MM.1S (cell line): ENCODE data around the gene TMEM258.

Experiments used
- DNase-seq: peaks from one replicate; pipeline ENCODE4 v3.0.0-alpha.2; 2015
- H2AFZ ChIP-seq: fragments of 300-600 bp; sonication (generic); 2 replicates; pipeline ENCODE4 v1.6.0; 2016; ENCODE audit warnings: antibody characterized with exemption, low read length
- H3F3A ChIP-seq: fragments of 300-600 bp; sonication (generic); 2 replicates; pipeline ENCODE4 v1.6.1; 2016; ENCODE audit warnings: mild to moderate bottlenecking, antibody characterized with exemption, low read length, moderate library complexity, mixed read lengths; ENCODE audit not compliant: insufficient read depth
- H3K27ac ChIP-seq: fragments of 300-600 bp; sonication (generic); 2 replicates; pipeline ENCODE4 v1.5.1; 2016; ENCODE audit warnings: mild to moderate bottlenecking, low read length
- H3K27me3 ChIP-seq: fragments of 300-600 bp; sonication (generic); replicated peaks from 2 replicates; pipeline ENCODE4 v1.6.0; 2016; ENCODE audit warnings: low read length; ENCODE audit not compliant: insufficient read depth
- H3K36me3 ChIP-seq: fragments of 300-600 bp; sonication (generic); replicated peaks from 2 replicates; pipeline ENCODE4 v1.6.1; 2016; ENCODE audit warnings: mild to moderate bottlenecking, low read length, mixed read lengths; ENCODE audit not compliant: insufficient read depth
- H3K4me1 ChIP-seq: fragments of 300-600 bp; sonication (generic); 2 replicates; pipeline ENCODE4 v1.6.1; 2016; ENCODE audit warnings: low read length, mixed read lengths
- H3K4me2 ChIP-seq: fragments of 300-600 bp; sonication (generic); 2 replicates; pipeline ENCODE4 v1.6.0; 2016; ENCODE audit warnings: low read depth, low read length
- H3K4me3 ChIP-seq: fragments of 300-600 bp; sonication (generic); 2 replicates; pipeline ENCODE4 v1.5.1; 2016; ENCODE audit warnings: low read length, mixed read lengths
- H3K79me2 ChIP-seq: fragments of 300-600 bp; sonication (generic); 2 replicates; pipeline ENCODE4 v1.6.1; 2016; ENCODE audit warnings: mixed run types, low read length, mixed read lengths
- H3K9ac ChIP-seq: fragments of 300-600 bp; sonication (generic); 2 replicates; pipeline ENCODE4 v1.6.1; 2016; ENCODE audit warnings: low read length, mixed read lengths
- H3K9me2 ChIP-seq: fragments of 300-600 bp; sonication (generic); replicated peaks from 2 replicates; pipeline ENCODE4 v1.6.1; 2016; ENCODE audit warnings: mild to moderate bottlenecking, low read length, mixed read lengths; ENCODE audit not compliant: insufficient read depth
- H3K9me3 ChIP-seq: fragments of 300-600 bp; sonication (generic); replicated peaks from 2 replicates; pipeline ENCODE4 v1.6.1; 2016; ENCODE audit warnings: mild to moderate bottlenecking, low read length, mixed read lengths; ENCODE audit not compliant: insufficient read depth
- H4K20me1 ChIP-seq: fragments of 300-600 bp; sonication (generic); 2 replicates; pipeline ENCODE4 v1.6.1; 2016; ENCODE audit warnings: mild to moderate bottlenecking, low read length, moderate library complexity, mixed read lengths; ENCODE audit not compliant: insufficient read depth
- CTCF ChIP-seq: fragments of 300-600 bp; sonication (generic); IDR thresholded peaks from 2 replicates; pipeline ENCODE4 v1.5.1; 2016; ENCODE audit warnings: antibody characterized with exemption, low read length, mixed read lengths
- EZH2 ChIP-seq: fragments of 300-600 bp; sonication (generic); optimal IDR thresholded peaks from 2 replicates; pipeline ENCODE3; 2017; ENCODE audit warnings: low read depth, mild to moderate bottlenecking, antibody characterized with exemption, low read length, mixed read lengths
- EZH2phosphoT487 ChIP-seq: fragments of 300-600 bp; sonication (generic); IDR thresholded peaks from 2 replicates; pipeline ENCODE4 v1.6.1; 2018; ENCODE audit warnings: antibody characterized with exemption, low read length

The TMEM258 gene

GRCh38 chr11:61839742-61840141 lies 47.3 kb upstream of the TMEM258 start:
- Histone ChIP-seq H3K4me3 (no peak overlapping the region), H3K27ac (no peak overlapping the region), H3K27me3 (no peaks in the 10 kb centered on the region; the same call in 1 of the 2 replicates), H3K9me2 (no peaks in the 10 kb centered on the region), H3F3A (0 out of 2 replicates have a peak, but pooled peaks cover 3% of the 10 kb centered on the region), H3K36me3 (no peaks in the 10 kb centered on the region), H3K79me2 (no peaks in the 10 kb centered on the region), H3K9me3 (no peaks in the 10 kb centered on the region), H2AFZ (no peak overlapping the region), H3K4me1 (peaks cover 4% of the 10 kb centered on the region), H3K4me2 (no peak overlapping the region), H4K20me1 (no peaks in the 10 kb centered on the region), H3K9ac (no peak overlapping the region)
- no peak for TF ChIP-seq EZH2
- no peak for TF ChIP-seq CTCF
- DNase-seq: no peak

GRCh38 chr11:61838921-61839320 lies 46.5 kb upstream of the TMEM258 start:
- Histone ChIP-seq H3K9ac (no peak overlapping the region), H3K4me3 (no peak overlapping the region), H4K20me1 (no peaks in the 10 kb centered on the region), H3K36me3 (no peaks in the 10 kb centered on the region), H3K27ac (no peak overlapping the region), H3K27me3 (no peaks in the 10 kb centered on the region; the same call in 1 of the 2 replicates), H3K9me2 (no peaks in the 10 kb centered on the region), H3F3A (0 out of 2 replicates have a peak, but pooled peaks cover 3% of the 10 kb centered on the region), H3K79me2 (no peaks in the 10 kb centered on the region), H3K9me3 (no peaks in the 10 kb centered on the region), H3K4me1 (peaks cover 11% of the 10 kb centered on the region), H2AFZ (no peak overlapping the region), H3K4me2 (no peak overlapping the region)
- no peak for DNase-seq
- TF ChIP-seq EZH2phosphoT487 (no peak), EZH2 (no peak), CTCF (no peak)

- Histone ChIP-seq H3K4me3 (no peak overlapping the region), H3K27me3 (no peaks in the 10 kb centered on the region; the same call in 1 of the 2 replicates), H3F3A (0 out of 2 replicates have a peak, but pooled peaks cover 3% of the 10 kb centered on the region), H3K4me2 (no peak overlapping the region), H3K79me2 (no peaks in the 10 kb centered on the region), H3K9me3 (no peaks in the 10 kb centered on the region), H3K9me2 (no peaks in the 10 kb centered on the region), H2AFZ (no peak overlapping the region), H3K4me1 (peaks cover 12% of the 10 kb centered on the region), H3K36me3 (no peaks in the 10 kb centered on the region), H3K27ac (no peak overlapping the region), H3K9ac (no peak overlapping the region), H4K20me1 (no peaks in the 10 kb centered on the region)
- TF ChIP-seq CTCF (no peak), EZH2phosphoT487 (no peak), EZH2 (no peak)
- DNase-seq: no peak
These were observed 46.1 kb upstream of the TMEM258 start for GRCh38 chr11:61838501-61838900.
